Measurements from ENCODE around the gene TEX14.

The TEX14 gene

DNA sequence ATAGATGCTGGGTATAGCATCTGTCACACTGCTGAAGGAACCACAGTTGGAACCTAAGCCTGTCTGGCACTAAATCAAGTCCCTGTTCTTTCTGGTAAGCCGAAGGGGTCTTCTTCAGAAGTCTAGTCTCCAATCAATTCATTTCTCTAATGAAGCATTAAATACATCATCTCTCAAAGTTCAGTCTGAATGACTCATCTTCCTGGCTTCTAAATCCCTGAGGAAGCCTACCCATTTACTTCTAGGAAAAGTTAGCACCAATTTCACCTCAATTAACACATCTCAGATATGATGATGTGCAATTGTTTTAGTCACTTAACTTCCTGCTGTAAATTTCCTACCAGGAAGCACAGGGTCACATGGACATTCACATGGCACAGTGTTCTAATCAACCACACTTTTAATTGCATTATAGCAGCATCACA, 49.9 kb downstream of the TEX14 start:
- DNase-seq: no peak

DNA sequence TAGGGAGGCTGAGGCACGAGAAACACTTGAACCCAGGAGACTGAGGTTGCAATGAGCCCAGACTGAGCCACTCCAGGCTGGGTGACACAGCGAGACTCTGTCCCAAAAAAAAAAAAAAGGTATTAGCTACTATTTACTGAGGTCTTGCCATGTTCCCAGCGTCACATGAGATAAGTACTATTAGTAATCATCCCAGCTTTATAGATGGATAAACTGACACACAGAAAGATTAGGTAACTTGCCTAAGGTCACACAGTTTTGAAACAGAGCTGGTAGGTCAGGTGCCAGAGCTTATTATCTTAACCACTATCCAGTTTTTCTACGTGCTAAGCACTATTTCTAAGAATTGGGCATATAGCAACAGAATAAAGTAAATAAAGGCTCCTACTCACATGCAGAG, 51.6 kb downstream of the TEX14 start:
- DNase-seq: no peak

DNA sequence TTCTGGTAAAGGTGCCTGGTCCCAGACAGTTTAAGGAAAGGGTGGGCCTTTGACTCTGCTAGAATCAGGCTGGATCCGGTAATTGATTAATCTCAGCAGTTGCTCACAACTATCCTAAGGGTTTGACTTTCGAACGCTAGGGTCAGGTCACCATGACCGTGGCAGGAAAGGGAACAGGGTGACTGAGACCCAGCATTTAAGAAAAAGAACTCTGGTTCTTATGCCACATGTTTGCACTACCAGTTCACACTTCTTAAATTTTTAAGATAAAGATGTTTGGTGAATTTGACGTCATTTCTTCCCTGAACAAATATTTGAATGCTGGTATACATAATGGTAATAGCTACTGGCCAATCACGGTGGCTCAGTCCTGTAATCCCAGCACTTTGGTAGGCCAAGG, 52.2 kb downstream of the TEX14 start:
- no peak for DNase-seq

DNA sequence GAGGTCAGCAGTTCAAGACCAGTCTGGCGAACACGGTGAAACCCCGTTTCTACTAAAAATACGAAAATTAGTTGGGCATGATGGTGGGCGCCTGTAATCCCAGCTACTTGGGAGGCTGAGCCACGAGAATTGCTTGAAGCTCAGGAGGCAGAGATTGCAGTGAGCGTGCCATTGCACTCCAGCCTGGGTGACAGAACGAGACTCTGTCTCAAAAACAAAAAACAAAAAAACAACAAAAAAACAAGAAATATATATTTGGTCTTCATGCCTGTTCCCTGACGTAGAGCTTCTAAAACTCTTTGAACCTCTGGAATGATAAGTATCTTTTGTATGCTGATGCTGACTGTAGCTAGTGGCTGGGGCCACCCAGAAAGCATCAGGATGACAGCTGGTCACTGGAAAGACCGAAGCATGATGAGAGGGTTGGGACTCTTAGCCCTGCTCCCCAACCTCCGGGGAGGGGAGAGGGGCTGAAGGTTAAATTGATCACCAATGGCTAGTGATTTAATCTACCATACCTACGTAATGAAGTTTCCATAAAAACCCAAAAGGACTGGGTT, 54.8 kb downstream of the TEX14 start:
- no peak for DNase-seq

DNA sequence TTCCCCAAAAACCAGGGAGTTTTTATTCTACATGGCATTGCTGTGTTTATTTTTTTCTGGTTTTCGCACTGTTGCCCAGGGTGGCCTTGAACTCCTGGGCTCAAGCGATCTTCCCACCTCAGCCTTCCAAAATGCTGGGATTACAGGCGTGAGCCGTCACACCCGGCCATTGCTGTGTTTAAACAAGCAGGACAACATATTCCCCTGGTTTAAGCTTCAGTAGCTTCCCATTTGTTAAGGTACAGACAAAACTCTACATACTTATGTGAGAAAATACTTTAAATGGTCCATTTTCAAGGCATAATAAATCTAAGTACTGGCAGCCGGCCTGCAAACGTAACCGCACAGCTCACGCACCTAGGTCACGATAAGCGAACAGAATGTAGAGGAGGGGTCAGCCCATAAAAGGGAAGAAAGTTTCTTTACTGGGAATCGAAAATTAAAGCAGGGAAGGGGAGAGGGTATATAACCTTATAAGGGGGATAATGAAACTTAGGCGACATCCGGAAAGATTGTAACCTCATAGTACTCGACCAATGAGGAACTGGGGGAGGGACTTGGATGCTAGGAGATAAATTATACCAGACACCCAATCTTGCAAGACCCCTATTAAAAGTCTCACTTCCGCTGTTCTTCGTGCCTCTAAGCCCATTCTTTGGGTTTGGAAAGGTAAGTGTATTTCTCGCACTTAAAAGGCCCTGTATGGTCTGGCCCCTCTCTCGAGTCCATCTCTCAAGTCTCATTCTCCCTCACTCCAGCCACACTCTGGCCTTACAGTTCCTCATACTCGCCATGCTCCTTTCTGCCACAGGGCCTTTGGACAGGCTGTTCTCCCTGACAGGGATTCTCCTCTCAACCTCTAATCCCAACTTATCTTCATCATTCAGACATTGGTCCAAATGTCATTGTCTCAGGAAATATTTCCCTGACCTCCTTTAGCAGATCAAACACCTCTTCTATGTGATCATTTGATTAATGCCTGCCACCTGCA, 59.2 kb downstream of the TEX14 start:
- DNase-seq: no peak

DNA sequence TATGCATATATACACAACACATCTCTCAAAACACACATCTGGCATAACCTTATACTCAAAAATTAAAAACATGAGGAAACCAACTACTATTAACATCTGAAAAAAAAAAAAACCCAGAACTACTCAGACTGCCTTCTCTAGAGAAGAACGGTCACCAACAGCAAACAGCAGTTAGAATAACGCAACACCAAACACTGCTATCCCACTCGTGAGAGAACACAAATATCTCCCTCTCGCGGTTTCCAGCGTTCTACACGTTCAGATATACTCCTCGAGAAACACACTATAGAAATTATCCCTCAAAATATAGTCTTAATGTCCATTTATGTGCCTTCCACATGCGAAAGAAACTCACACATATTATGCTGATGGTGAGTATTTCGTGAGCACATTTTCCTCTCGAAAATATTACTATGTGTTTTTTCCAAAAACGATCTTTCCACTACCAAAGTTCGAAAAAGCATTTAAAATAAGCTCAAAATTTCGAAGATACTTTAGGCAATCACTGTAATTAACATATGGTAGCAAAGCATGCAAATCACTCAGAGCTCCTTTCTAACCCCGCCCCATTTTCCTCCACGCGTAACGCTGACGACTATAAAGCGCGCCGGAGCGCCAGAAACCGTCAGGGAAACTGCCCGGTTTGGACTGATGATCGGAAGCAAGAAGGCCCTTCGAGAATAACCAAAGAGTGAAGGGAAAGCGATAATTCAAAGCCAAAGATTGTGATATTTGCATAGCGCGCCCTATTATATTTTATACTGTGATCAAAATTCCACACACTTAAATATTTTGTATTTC, 60.1 kb downstream of the TEX14 start:
- peak; percentile 89 for DNase-seq

DNA sequence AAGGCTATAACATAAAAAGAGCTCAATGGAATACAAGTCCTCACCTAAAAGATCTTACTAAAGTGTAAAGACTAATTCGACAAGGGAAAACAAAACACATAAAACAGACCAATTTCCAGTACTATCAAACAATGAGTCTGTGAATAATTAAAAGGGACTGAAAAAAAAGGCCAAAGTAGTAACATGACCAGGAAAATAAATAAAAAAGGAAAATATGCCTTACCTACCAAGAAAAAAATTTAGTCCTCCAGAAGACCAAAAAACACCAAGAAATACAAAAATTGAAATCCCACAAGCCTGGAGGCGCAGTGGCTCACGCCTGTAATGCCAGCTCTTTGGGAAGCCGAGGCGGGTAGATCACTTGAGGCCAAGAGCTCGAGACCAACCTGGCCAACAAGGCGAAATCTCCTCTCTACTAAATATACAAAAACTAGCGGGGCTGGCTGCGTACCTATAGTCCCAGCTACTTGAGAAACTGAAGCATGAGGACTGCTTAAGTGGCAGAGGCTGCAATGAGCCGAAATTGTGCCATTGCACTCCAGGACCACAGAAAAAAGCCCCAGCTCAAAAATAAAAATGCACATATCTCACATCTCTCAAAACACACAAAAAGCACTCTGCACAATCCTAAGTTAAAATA, 60.8 kb downstream of the TEX14 start:
- DNase-seq: peak; percentile 44

DNA sequence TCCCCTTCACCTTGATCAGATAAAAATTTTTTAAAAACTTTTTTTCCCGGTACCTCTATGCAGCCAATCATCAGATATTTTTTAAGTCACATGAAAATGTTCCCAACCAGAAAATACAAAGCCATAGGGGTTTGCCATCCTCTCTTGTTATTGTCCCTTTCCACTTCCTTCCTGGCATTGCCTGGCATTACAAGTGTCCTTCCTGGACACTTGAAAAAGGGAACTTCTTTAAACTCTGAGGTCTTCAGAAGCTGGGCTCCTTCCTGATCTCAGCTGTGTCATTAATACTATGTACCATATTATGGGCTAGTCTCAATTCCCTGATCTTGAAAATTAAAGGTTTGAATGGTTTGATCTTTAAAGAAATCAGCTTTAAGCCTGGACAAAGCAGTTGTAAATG, 64.9 kb downstream of the TEX14 start:
- no peak for DNase-seq

DNA sequence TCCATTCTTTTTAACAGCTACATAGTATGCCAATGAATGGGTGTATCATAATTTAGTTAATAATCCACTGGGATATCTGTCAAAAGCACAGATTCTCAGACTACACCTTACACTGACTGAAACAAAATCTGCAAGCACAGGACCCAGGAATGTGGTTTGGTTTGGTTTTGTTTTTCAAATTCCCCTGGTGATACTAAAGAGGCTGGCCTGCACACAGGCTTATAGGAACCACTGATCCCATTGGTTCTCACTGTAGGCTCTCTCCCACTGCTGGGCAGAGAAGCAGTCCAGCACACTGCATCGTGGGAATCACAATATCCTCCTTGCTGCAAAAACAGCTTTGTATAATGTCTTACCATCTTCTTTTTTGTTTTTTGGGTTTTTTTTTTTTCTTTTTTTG, 67.1 kb downstream of the TEX14 start:
- DNase-seq: no peak

DNA sequence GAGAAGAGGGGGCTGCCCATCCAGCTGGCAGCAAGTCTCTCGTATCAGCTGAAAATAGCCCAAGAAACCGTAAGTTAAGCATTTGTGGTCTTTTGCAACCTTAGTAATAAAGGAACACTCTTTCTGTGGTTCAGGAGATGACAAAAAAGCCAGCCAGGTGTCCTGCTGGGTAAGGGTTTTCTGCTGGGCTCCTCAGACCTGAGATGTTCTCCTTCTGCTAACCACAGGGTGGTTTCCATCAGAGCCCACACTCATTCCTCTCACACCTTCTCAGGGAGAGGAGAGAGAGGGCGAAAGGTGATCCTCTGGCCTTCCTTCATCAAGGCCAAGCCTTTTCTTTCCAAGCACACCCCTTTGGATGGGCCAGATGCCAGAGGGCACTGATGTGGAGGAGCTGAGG, 70.7 kb downstream of the TEX14 start:
- DNase-seq: no peak

DNA sequence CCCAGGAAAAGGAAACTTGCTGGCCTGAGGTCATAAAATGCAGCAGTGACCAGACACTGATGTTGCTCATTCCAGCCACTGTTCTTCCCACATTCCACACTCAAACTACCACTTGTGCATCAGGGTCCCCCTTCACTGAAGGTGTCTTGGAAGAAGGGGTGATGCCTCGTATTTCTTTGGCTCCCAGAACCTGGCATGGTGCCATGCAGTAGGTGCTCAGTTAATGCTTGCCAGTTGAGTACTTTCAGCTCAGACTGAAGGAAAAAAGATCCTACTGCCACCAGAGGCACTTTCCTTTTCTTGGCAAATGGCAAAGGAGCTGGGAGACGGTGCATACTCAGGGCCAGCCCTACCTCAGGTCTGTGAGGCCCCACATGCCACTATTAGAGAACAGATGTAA, 73.5 kb downstream of the TEX14 start:
- no peak for DNase-seq

DNA sequence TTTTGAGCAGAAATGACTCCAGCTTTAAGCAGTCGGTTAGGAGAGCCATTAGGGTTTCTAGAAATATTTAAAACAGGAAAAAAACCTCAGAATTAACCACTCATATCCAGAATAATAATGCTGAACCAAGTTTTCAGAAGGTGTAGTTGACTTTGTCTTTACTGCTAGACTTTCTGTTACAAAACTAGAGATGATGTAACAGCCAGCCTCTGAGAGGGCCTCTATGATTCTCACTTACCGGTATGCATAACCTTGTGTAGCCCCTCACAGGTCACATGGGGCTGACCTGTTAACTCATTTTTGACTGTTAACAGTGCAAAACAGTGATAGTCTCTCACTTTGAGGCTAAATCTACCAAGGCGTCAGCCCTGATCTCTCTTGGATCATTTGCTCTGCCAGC, 74.3 kb downstream of the TEX14 start:
- no peak for DNase-seq

DNA sequence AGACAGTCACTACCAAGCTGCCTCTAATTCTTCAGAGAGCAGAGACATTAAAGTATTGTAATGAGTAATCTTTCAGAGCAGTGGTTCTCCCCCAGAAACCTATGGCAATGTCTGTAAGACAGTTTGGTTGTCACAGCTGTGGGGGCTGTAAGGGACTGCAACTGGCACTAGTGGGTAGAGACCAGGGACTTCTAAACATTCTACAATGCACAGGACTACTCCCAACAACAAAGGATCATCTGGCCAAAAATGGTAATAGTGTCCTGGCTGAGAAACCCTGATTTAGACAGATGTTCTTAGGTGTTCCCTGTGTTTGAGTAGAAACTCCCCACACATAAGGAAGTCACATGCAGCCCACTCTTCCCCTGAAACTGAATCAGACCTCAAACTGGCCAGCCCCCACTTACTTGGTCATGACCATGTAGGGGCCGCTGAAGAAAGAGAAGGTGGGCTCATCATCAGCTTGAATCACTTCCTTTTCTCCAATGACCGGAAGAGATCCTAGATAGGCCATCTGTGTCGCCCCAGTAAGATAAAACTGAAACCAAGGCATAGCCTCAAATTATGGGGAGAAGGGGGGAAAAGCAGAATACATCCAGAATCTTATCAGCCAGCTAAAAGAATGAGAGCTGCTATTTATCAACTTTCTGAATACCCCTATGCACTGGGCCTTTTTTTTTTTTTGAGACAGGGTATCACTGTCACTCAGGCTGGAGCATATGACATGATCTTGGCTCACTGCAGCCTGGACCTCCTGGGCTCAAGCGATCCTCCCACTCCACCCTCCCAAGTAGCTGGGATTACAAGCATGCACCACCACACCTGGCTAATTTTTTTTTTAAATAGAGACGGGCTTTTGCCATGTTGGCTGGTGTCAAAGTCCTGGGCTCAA, 75.8 kb downstream of the TEX14 start:
- DNase-seq: no peak

DNA sequence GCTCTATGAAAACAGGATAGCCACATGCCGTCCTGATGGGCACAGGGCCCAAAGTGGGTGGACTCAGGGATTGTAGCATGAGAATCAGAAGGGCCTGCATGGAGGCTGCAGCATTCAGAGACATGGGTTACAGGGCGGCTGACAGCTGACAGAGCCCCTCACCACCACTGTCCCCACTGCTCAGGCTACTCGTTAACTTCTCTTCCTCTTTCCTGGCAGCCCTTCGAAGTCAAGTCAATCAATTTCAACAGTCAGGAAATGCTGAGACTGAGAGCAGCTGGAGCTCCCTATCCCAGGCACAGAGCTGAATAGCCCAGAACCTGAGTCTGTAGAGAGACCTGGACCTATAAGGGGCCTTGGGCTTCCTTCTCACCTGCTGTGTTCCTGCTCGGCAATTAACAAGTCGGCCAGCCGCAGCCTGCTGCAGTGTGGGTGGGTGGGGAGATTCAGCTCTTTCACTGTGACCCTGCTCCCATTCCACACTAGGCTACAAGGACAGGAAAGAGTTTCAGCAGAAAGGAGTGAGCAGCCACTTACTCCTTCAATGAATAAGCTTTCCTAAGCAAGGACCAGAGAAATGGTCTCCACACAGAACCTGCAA, 76.9 kb downstream of the TEX14 start:
- no peak for DNase-seq

DNA sequence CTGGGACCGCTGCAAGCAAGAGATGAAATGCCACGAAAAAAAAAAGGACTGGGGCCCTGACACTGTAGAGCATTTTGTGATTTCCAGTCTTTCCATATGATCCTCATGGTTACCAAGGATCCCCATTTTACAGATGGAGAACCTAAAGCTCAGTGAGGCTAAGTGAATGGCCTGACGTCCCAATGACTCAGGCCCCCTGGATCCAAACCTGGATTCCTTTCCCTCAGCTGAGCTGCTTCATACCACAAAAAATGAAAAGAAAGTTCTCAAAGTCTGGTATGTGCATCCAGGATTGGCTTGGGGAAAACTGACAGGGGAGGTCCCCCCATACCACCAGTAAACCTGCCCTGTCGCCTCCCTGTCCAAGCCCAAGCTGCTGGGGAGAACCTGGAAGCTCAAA, 80.5 kb downstream of the TEX14 start:
- DNase-seq: no peak

DNA sequence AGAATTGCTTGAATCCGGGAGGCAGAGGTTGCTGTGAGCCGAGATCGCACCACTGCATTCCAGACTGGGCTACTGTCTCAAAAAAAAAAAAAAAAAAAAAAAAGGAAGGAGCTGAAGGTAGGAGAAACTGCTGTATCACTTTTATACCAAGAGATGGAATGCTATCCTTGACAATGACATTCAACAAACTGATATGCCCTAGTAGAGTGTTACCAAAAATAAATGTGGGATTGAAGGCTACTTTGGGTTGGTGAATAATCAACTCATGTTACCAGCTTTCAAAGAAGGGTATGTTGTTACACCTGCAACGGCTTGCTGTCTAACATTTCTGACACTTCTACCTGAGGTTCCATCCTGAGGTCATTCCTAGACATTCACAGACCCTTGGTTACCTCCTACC, 84.9 kb downstream of the TEX14 start:
- no peak for DNase-seq

DNA sequence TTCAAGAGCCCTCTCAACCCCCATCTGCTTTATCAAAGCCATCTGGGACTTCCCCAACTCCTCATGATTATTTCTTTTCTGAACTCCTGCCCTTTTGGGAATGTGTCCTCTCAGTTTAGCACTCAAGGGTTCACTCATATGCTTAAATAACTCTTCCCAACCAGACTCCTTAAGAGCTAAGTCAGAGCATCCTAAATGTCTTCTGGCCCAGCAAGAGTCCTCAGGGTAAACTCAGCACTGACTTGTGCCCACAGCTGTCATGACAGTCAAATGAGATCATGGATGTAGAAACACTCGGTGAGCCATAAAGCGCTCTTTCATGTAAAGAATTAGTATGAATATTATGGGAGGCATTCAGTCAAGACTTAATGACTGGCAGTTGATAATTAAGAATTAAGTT, 85.9 kb downstream of the TEX14 start:
- DNase-seq: no peak

DNA sequence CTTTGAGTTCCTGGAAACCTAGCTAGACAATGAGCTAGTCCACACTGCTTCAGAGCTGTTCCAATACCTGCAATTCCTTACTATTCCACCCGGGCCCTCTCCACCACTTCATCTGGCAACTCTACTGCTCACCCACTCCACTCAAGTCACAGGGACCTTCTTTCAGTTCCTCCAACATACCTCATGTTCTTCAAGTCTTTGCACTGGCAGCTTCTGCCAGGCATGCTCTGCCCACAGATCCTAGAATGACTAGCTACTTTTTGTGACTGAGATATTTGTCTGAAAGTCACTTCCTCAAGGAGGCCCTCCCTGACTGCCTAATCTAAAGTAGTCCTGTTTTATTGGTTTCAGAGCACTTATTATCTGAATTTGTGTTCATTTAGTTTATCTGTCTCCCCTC, 86.4 kb downstream of the TEX14 start:
- DNase-seq: no peak

DNA sequence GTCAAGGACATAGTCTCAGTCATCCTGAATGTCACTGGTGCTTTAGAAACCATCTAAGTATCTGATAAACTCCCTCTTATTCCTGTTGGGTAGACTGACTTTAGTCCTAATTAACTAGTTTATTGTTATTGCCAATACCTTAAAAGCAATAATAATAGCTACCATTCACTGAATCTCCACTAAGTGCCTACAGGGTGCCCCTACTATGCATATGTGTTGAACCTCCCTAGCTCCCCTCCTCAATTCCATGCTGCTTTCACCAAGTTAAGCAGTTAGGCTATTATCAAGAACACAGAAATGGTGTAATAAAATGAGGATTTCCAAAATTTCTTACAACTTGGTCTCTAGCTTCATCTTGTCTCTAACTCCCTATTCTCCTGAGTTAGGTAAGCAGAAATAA, 89.9 kb downstream of the TEX14 start:
- no peak for DNase-seq

DNA sequence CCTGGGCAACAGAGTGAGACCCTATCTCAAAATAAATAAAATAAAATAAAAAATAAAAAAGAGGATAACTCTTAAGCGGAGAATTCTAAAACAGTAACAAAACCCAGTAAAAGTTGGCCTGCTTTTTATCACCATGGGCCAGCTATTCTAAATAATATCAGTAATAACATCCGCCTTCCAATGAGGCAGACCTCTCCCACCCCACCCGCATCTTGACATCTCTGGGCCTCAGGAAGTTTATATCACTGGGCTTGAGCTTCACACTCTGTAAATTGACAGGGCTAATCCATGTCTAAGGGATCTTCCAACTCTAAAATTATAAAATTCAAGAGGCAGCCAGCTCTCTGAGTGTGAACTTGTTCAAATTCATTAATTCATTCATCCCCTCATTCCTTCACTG, 94.5 kb downstream of the TEX14 start:
- DNase-seq: no peak

DNA sequence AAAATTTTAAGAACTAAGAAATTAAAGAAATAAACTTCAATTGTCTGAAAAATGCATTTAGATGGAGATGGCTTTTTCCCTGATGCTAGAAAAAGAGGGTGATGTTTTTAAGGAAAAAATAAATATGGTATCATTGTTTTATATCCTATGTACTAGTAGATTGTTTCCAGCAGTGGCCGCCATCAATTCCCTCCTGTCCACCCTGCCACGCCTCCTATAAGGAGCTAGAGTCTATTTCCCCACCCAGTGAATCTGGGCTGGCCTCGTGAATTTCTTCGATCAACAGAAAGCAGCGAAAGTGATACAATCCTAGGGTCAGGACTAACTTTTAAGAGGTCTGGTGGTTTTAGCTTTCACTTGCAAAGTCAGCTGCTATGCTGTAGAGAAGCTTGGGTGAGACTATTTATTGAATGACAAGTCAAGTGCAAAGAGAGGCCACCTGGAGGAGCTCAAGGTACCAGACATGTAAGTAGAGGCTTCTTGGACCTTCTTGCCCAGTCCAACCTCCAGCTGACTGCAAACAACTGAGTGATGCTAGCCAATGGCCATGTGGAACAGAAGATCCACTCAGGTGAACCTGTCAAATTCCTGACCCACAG, 96.6 kb downstream of the TEX14 start:
- no peak for DNase-seq
